GM19328 (cell line): Measurements from ENCODE around the gene STEAP1B.
A peak's percentile ranks its signal among the peaks of the same experiment; 100 is the strongest.

Source experiments
- ATAC-seq: cut with Tn5 transposase; IDR thresholded peaks from one replicate; pipeline ENCODE4 v1.9.1; 2021; ENCODE audit warnings: mild to moderate bottlenecking, moderate library complexity; ENCODE audit not compliant: unreplicated experiment

Gene STEAP1B

GRCh38 chr7:22403344-22403743 lies 96.6 kb downstream of the STEAP1B start:
- no peak for ATAC-seq

GRCh38 chr7:22402250-22402649 lies 97.7 kb downstream of the STEAP1B start:
- peak; percentile 12 for ATAC-seq

- no peak for ATAC-seq
Observed at GRCh38 chr7:22400936-22401553, 98.9 kb downstream of the STEAP1B start.

- no peak for ATAC-seq
Observed at GRCh38 chr7:22400150-22400814, 99.7 kb downstream of the STEAP1B start.

GRCh38 chr7:22399546-22399945 lies 100.4 kb downstream of the STEAP1B start:
- no peak for ATAC-seq

DNA sequence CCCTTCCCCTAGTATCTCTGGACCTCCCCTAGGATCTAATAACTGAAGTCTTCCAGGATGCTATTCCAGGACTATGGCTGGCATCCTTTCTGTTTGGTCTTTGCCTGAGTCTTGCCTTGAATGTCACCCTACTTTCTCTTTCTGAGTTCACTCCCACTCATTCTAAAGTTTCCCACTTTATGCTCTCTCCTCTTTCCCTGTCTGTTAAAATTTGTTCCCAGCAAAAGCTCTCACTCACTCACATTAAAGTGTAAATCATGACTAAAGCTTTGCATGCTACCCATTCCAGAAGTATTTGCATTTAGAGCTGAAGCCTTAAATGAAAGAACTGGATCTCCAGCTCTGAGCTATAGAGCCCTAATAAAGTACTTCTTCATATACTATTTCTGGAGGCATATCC lies 100.9 kb downstream of the STEAP1B start:
- no peak for ATAC-seq

DNA sequence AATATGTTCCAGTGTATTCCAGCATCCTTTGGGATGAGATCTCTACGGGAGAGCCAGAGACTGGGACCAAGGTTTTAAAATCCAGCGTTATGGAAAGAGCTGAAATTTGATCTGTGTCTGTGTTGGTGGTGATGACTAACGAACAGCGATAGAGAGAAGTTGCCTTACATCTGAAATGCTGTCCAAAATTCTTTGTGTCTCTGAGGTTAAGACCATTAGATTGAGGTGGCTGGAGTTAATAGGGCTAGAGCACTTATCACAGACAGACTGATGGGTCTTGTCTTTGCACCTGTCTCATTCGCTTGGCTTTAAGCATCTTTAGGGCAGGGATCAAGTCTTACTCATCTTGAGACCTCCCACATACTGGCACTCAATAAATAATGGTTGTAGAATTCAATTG lies 102.0 kb downstream of the STEAP1B start:
- no peak for ATAC-seq

- ATAC-seq, result no peak
Observed at GRCh38 chr7:22395222-22395621, 104.8 kb downstream of the STEAP1B start.

- ATAC-seq, result no peak
Observed at GRCh38 chr7:22394739-22395138, 105.2 kb downstream of the STEAP1B start.

DNA sequence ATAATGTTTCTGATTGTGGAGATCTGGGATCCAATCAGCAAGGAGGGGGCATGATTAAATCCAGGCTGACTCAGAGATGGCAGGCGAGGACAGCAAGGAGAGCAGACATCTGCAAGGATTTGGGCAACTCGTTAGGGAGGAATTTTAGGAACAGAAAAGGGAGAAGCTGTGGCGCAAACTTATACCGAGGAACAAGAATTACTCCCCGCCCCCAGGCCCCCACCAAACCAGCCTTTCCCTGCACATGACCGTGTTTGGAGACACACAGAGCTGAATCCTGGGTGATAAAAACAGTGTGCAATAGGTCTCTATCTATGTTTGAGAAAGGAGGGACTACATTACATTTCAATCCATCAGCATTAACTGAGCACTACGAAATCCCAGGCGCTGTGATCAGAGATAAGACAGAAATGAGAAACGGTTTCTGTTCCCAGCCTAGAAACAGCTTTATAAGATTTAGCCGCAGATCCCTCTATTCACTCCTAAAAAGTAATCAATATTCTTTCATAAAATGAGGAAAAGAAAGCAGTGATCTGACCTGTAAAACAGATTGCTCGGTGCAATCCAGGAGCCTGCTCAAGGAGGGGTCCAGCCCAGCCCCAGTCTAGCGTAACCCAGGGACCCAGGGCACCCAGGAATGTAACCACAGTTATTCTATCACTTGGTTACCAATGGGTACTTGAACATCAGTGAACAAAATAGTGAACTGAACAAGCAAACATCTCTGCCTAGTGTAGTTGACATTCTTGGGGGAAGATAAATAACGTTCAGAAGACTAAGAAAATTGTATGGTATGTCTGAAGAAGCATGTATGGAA lies 105.9 kb downstream of the STEAP1B start:
- no peak for ATAC-seq

DNA sequence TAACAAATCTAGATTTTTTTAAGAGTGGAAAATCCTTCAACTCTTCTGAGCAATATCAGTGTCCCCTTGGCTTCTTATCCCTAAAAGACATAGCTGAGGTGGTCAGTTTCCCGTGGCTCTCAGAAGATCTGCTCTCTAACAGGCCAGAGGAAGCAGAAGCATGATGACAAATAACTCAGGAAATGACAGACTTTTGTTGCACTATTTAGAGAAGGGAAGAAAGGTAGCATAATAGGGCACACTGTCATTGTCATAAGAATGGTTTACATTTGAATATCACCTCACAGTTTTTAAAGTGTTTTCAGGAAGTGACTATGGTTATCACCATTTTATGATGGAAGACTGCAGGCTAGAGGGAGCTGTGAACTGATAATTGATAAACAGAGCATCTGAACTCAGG lies 109.5 kb downstream of the STEAP1B start:
- ATAC-seq, result no peak

DNA sequence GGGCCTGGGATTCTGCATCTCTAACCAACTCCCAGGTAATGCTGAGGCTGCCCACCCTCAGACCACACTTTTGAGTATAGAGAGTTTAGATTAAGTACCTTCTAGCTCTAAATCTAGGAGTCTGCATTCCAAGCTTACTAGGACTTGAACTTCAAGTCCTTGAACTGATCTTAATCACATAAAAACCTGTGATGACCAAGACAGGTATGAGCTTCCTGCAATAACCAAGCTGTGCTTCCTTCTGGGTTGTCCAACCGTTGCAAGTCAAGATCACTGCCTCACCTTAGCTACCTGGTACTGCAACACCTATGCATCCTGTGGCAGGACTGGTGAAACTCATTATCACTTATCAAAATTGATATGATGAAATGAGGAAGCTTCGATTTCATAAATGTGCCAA lies 110.1 kb downstream of the STEAP1B start:
- ATAC-seq, result no peak

DNA sequence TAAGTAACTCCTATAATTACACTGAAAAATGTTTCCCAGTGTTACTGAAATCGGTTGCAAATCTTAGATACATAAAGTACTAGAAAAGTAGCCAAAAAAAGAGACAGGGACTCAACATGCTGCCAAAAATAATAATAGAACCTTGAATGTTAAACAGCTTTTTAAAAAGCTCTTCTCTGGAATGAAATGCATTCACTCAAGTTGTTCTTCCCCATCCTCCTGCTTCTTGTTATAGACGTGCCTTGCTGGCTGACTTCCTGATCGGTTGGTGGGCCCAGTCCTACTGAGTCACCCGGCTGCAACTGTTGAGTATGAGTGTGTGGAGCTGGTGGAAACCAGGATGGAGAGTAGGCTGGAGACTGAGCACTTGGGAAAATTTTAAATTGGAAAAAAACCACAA lies 112.4 kb downstream of the STEAP1B start:
- ATAC-seq, result no peak

- peak; percentile 53 for ATAC-seq
Observed at GRCh38 chr7:22386865-22387264, 113.1 kb downstream of the STEAP1B start.

DNA sequence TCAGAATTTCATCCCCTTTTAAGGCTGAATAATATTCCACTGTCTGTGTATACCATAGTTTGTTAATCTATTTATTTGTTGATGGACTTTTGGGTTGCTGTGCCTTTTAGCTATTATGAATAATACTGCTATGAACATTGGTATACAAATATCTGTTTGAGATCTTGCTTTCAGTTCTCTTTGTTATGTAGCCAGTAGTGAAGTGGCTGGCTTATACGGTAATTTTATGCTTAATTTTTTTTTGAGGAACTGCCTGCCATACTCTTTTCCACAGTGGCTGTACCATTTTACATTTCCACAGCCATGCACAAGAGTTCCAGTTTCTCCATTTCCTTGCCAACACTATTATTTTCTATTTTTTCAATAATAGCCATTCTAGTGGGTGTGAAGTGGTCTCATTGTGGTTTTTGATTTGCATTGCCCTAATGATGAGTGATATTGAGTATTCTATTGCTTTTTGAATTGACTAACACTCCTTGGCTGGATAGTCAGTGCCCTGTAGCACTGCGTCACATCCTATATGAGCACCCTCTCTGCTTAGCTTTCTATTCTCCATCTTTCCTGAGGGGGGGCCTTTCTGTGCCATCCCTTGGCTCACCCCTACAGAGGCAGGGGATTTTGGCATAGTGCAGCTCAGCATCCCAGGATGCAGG lies 113.7 kb downstream of the STEAP1B start:
- peak; percentile 67 for ATAC-seq

- no peak for ATAC-seq
Observed at GRCh38 chr7:22385326-22385725, 114.7 kb downstream of the STEAP1B start.

DNA sequence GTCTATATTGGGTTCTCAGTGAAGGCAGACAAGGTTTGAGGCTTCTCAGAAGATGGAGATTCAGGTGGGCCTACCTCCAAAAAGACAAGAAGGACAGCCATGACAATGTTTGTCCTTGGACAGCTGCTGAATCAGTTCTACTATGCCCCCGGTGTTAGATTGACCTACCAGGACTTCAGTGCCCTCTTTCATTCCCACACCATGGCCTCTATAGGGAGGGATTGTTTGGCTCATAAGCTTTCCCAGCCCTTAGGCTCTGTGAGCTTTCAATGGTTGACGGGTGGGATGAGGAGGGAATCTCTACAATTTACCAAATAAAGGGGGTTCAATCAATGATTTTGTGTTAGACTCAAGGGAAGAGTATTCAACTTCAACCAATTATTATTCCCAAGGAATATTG lies 119.7 kb downstream of the STEAP1B start:
- no peak for ATAC-seq

DNA sequence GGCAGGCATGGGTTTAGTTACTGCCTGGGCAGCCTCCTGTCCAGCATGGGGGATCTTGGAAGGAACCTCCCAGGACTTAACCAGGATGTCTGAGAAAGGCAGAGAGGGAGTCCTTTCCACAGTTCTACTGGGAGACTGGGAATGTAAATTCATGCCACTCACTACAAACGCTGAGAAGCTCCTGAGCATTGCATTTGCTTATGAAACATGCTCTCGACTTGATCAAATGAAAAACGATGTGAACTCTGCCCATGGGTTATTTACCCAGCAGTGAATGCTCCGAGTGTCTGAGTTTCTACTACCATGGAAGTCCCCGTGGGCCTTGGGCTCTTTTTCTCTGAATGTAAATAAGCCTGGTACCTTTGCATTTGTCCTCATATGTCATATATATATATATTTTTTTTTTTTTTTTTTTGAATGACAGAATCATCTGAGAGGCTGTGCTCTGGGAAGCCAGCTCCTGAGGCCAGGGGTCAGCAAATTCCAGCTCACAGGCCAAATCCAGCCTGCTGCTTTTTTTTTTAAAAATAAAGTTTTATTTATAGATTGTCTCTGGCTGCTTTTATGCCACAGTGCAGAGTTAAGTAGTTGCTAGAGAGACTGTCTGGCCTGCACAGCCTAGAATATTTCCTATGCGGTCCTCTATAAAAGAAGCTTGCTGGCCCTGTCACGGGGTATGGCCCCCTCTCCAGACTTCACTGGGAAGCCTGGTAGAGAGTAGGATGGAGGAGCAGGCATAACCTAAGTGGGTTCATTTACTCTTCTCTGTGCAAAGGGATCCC lies 121.6 kb downstream of the STEAP1B start:
- no peak for ATAC-seq

DNA sequence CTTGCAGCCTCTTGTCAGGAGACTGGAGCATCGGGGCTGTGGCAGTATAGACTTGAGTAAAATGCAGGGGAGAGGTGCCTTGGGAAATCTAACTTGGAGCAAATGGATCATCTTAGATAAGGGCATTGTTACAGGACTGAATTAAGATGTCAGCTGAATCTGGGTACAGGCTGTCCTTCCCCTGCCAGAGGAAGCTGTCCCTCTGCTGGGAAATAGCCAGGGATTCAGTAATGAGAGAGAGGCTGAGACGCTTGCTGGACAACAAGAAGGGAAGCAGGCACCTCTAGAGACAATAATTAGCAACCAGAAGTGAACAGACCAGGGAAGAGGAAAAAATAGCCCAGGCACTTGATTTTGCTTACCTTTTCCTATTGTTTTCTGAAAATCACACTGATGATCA lies 122.3 kb downstream of the STEAP1B start:
- no peak for ATAC-seq

DNA sequence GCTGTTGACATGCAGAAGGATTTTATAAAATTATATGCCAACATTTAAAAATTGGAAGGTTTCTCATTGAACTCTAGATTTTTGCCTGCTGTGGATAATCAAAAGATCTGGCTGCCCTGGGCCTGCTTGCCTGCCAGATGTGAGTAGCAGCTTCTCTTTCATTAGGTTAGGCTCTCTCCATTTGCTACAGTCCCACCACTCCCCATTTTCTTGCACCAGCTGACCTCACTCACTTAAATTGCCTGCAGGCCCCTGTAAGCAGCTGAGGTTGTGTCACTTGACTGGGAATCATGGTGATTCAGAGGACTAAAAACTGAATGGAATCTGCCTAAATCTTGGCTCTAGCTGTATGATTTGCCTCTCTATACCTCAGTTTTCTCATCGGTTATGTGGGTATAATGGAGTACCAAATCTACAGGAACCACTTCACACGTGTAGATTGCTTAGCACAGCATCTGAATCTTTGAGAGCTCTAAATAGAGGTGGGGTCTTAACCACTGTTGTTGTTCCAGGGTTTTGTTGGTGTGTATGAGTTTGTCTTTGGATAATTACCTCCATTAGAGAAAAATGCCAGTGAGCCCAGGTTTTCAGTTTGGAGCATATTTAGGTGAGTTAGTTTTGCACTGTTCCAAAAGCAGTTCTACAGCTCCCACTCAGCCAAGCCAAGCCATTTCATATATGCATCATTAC lies 124.5 kb downstream of the STEAP1B start:
- ATAC-seq, result no peak
